Thyroid gland (tissue), 4 donors: Measurements from ENCODE around the gene PSD.

Source experiments
- POLR2A ChIP-seq, 2 donors: fragments of 450-650 bp; IDR thresholded peaks; one replicate each; pipeline ENCODE4 v1.6.1; 2017; ENCODE audit warnings: antibody characterized with exemption in 2 of 2, mild to moderate bottlenecking in 2 of 2, moderate library complexity in 1 of 2
- TF ChIP-seq, protein P1 (sequence below), 6 experiments: fragments of 200-600 bp in 3 of 6; fragments of 450-650 bp in 3 of 6; sonication (generic) in 3 of 6; IDR thresholded peaks; one replicate each; pipeline ENCODE4 v1.5.1; 2016 to 2019; ENCODE audit warnings: antibody characterized with exemption in 6 of 6, mild to moderate bottlenecking in 2 of 6, inconsistent platforms in 1 of 6, moderate library complexity in 1 of 6

DNA sequence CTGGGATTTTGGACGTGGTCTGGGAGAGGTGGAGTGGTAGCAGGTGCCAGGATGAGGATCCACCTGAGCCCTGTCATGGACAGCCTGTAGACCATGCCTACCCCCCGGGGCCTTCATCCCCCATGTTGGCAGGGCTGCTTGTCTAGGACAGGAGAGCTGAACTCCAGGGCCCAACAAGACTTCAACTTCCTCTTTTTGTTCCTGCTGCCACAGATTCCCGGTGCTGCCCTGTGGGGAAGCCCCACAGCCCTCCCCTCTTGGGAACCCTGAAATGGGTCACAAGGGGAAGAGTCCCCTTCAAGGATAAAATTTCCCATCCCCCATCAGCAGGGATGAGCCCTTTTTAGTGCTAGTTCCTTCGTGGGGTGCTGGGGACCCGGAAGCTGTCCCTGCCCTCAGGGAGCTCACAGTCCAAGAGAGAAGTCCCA lies 15.0 kb upstream of the PSD start:
- TF ChIP-seq, protein P1, sequence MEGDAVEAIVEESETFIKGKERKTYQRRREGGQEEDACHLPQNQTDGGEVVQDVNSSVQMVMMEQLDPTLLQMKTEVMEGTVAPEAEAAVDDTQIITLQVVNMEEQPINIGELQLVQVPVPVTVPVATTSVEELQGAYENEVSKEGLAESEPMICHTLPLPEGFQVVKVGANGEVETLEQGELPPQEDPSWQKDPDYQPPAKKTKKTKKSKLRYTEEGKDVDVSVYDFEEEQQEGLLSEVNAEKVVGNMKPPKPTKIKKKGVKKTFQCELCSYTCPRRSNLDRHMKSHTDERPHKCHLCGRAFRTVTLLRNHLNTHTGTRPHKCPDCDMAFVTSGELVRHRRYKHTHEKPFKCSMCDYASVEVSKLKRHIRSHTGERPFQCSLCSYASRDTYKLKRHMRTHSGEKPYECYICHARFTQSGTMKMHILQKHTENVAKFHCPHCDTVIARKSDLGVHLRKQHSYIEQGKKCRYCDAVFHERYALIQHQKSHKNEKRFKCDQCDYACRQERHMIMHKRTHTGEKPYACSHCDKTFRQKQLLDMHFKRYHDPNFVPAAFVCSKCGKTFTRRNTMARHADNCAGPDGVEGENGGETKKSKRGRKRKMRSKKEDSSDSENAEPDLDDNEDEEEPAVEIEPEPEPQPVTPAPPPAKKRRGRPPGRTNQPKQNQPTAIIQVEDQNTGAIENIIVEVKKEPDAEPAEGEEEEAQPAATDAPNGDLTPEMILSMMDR (IDR thresholded peaks at IDR 0.05) = no peak
- TF ChIP-seq POLR2A (IDR thresholded peaks at IDR 0.05) = no peak
